HG02852 (cell line): ENCODE data around the gene HOTAIR.

Experiments used
- ATAC-seq: cut with Tn5 transposase; IDR thresholded peaks from one replicate; pipeline ENCODE4 v1.9.1; 2021; ENCODE audit warnings: mild to moderate bottlenecking, moderate library complexity; ENCODE audit not compliant: unreplicated experiment

The HOTAIR gene

DNA sequence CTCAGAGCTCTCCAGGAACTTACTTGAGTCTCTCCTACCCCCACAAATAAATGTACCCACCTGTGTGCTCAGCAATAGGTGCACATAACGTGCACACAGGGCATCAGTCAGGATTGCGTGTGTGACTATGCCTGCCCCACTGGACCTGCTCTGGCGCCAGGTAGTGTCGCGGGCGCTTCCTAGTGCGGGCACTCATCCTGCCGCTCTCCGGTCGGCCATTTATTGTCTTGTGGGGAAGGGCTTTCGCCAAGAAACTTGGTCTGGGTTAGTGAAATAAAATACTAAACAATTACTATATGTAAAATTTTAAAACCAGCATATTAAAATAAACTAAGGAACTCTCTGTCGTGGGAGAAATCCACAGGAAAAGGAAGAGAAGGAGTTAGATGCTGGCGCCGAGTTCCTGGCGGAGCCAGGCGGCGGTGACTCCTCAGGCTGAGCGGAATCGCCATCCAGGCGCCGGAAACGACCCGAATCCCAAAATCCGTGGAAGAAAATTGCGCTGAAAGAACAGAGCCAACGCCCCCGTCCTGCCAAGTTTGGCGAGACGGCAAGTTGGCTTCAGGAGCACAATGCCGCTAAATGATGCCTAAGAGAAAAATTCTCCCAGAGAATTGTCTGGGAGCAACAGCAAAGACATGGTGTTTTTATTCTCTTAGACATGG lies 44.0 kb downstream of the HOTAIR start:
- no peak for ATAC-seq

- no peak for ATAC-seq
These were observed 45.2 kb downstream of the HOTAIR start for GRCh38 chr12:53929527-53929926.

DNA sequence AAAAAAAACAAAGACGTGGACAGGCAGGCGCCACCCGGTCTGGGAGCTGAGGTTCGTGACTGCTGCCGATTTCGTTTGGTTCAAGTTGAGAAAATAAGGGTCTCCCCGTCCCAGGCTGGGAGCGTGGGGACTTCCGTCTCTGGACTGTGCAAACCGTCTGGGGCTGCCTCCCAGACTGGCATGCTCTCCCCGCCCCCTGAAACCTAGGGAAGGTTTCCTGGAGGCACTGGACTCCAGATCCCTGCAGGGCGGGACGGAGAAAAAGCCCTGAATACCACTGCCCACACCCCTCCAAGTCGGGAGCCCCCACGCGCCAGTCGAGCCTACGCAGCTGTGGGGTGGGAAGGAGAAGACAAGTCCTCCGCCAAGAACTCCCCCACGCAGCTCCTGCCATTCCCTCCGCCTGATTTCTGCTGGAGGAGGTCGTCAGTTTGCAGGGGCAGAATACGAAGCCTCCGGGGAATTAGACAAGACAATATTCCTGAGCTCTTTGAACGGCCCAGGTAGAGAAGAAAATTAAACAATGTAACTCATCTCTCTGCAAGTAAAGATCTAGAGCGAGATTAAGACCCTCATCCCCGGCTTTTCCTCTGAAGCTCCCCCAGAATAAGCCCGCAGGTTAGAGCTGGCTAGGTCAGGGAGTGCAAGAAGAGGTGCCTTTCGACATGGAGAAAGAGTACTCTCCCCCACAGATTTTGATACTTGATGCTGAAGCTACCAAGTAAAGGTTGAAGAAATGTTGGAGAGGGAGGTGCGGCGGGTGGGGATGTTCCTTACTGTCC lies 46.5 kb downstream of the HOTAIR start:
- no peak for ATAC-seq

GRCh38 chr12:53927220-53928029 lies 47.3 kb downstream of the HOTAIR start:
- ATAC-seq, result no peak

GRCh38 chr12:53924521-53925405 lies 50.0 kb downstream of the HOTAIR start:
- ATAC-seq, result no peak

DNA sequence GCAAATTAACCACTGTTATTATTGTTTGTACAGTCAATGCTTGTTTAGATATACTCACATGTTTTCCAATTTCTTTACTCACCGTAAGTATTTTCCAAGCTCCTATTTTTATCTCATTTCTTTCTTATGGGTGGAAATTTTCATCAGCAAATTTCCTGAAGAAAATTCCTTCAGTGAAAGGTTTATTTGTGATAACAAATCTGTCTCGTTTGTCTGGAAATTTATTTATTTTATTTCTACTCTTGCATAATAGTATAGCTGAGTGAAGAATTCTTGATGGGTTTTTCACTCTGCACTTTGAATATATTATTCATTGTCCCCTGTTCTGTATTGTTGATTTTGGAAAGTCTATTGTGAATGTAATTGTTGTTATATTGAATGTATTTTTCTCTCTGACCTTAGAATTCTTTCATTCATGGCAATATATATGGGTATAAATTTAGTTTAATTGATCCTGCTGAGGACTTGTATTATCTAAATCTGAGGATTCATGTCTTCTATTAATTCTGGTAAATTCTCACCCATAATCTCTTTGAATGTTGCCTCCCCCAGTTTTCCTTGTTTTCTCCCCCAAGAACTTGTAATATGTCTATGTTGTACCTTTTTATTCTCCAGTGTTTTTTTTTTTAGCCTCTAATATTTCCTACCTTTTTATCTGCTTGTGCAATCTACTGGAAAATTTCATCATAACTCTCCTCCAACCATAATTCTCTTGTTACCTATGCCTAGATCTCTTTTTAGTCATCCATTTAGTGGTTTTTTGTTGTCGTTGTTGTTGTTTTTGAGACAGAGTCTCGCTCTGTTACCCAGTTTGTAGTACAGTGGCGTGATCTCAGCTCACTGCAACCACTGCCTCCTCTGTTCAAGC lies 57.7 kb downstream of the HOTAIR start:
- no peak for ATAC-seq
